Inflammatory macrophage treated with lipopolysaccharide for 1 hour (primary cell): Measurements from ENCODE around the gene TIMMDC1.
A peak's percentile ranks its signal among the peaks of the same experiment; 100 is the strongest.
"Not testable (repeated sequence)": the region's sequence is repeated elsewhere in the genome, so short reads cannot be mapped to it uniquely, and the experiment has no call there.

Source experiments
- DNase-seq, 2 donors: peaks; one replicate each; pipeline ENCODE4 v3.0.0-alpha.2; 2020 to 2022

Gene TIMMDC1

DNA sequence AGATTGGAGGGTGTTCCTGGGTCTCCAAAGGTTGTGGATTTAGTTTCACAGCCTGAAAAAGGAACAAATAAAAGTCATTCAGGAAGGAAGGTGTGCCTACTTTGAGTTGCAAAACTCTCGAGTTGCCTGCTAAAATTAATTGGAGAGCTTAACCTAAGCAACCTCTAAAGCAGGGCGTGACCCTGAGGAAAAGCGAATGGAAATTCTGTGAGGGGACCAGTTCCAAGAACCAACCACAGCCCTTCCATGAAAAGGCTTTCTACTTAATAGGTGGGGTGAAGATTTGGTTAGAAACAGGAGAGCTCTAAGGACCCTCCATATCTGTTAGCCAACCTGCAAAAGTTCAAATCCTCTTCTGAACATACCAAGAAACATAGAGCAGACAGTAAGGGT is 59.5 kb downstream of the TIMMDC1 start:
- DNase-seq: peak in 1 of 2 donors; percentile 42

DNA sequence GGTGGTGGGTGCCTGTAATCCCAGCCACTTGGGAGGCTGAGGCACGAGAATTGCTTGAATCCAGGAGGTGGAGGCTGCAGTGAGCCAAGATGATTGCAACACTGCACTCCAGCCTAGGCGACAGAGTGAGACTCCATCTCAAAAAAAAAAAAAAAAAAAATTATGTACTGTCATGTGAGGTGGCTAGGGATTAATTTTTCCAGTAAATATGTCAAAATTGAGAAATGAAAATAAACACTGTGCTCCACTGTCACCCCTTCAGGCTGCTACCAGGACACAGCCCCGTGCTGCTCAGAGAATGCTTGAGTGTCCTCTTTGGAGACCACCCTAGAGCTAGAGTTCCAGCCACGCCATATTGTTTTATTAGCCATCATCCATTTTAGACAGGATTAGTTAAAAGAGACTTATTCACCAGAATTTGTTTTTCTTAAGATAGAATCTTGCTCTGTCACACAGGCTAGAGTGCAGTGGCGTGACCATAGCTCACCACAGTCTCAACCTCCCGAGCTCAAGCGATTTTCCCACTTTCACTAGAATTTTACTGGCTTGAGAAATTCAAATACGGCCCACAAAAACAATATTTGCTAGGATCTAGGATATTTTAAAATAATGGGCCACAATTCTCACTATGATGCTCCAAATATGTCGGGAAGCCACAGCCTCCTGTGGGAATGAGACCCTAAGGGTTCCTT is 60.4 kb downstream of the TIMMDC1 start:
- peak in 1 of 2 donors; percentile 39 for DNase-seq

DNA sequence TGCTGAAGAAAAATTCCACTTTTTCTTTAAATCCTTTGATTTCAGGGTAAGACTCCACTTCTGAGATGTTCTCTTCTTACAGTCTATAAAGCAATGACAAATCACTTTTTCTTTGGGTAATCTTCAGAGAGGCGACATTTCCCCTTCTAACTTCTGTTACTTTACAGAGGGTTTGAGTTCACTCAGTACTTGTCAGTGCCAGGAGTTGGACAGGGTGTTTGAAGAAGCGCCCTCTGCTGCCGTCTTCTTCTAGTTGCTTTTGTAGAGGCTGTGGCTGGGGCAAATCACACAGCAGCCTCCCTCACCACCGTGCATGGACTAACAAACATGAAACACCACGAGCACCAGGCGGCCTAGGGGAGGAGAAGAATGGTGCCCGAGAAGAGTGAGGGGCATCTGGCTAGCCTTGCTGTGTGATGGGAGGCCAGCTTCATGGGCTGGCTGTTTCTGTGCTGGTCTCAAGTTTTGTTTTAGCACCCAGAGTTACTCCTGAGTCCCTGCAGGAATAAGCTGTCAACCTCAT is 61.2 kb downstream of the TIMMDC1 start, which contains the start of gene CD80:
Gene CD80, minus strand, starts transcription at position 174 of the 523 bp plus-strand sequence. CDS start 1,886 bp downstream, outside the sequence.
- DNase-seq: peak; percentile 86 to 93

DNA sequence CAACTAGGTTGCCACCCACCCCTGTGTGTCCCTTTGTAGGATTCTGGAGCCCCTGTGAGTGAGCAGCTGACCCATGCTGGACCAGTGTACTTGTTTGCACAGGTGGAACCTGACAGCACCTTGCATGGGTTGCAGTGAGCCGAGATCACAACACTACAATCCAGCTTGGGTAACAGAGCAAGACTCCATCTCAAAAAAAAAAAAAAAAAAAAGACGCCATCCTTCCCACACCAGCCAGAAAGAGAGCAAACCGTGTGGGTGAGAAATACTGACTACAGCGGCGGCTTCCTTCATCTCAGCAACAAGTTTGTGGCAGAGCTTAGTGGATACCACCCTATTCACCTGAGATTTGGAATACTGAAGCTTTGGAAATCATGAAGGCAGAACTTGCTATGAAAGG is 61.8 kb downstream of the TIMMDC1 start:
- no peak for DNase-seq

DNA sequence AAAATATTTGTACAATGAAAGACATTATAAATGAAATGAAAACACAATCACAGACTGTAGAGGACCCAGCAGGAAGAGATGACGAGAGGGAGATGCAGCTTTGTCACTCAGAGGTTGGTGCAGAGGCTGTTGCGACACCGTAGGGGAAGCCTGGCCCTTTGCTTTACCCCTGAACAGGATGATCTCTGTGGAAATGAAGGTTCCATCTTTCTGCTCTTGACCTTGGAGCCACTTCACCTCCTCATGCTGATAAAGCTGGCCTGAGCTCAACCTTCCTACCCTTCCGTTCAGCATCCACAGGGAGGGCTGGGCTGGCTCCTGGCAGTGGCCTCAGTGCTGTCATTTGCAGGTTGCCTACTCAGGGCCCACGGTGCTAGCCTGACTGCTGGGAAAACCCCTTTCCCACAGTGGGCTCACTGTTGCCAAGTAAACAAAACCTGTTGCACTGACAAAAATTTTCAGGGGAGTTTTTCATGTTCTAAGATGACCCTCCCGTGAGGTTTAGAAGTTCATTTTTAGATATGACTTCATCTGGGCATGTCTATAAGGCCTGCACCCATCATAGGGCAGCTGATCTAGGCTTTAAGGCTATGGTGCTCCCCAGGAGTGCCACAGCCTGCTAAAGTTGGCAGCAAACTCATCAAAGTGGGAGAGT is 64.1 kb downstream of the TIMMDC1 start:
- DNase-seq: peak; percentile 94 to 99

DNA sequence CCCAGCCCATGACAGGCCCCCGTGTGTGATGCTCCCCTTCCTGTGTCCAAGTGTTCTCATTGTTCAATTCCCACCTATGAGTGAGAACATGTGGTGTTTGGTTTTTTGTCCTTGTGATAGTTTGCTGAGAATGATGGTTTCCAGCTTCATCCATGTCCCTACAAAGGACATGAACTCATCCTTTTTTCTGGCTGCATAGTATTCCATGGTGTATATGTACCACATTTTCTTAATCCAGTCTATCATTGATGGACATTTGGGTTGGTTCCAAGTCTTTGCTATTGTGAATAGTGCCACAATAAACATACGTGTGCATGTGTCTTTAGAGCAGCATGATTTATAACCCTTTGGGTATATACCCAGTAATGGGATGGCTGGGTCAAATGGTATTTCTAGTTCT is 65.0 kb downstream of the TIMMDC1 start:
- DNase-seq: not testable (repeated sequence)

DNA sequence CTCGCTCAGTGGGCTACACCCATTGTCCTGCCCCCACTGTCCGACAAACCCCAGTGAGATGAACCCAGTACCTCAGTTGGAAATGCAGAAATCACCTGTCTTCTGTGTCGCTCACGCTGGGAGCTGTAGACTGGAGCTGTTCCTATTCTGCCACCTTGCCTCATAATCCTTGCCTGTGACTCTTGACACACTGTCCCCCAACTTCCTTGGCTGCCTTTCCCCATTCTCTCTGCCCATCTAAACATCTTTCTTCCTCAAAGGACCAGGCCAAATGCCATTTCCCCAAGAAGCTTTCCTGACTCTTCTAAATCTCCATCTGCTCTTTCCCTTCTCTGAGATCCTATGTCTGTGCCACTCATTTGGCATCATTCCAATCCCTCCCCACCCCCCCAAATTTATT is 70.8 kb downstream of the TIMMDC1 start:
- DNase-seq: peak in 1 of 2 donors; percentile 45

DNA sequence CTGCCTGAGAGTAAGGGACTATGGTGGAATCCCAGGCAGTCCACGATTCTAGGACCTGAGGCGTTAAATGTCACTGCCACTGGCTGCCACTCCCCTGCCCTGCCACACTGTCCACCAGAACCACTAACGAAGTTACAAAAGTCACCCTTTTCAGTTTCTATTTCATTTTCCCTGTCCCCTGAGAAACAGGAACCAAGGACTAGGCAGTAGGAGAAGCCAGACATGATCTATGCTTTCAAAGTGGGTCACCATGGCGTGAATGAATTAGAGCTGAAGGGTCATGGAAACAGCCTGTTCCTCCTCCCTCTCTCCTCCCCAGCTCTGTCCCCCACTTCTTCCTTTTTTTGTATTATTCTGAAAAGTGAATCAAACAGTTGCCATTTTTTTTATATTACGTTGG is 71.9 kb downstream of the TIMMDC1 start:
- DNase-seq: peak; percentile 94 to 96

DNA sequence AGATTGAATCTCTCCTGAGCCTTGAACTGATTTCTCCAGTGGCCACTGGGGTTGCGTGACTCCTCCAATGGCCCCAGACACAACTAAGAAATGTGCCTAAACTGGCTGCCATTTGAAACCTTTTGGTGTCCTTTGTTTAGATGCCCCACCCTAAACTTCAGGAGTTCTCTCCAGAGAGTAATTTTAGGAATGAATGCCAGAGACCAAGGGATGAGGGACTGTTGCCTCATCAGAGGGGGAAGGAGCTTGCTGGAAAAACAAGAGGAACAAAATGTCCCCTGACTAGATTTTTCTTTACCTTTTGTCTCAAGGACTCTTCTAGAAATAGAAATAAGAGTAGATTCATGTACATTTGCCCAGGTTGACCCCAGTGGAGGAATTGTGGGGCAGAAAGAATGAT is 72.9 kb downstream of the TIMMDC1 start:
- no peak for DNase-seq

DNA sequence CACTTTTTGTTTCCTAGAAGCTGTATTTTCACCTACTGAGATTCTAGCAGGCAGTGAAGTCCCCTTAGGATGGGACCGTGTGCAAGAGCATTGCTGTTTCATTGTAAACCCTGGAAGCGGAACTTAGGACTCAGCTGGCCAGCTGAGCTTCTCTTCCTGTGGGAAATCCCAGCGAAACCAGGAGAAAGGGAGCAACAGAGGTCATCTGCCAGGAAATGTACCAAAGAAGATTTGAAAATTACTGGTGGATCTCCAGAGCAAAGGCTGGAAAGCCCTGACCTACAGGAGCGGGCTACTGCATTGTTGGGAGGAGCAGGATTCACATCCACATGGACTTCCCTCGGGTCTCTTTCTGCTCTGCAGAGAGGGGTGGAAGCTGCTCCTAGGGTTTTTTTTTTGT is 73.3 kb downstream of the TIMMDC1 start:
- DNase-seq: peak; percentile 53 to 68
